ENCODE measurements around the gene DLG3. TPM values are rescaled to one million over a fixed set of nuclear protein-coding genes. Genes with fewer than 3 reads are reported as not detected.

Gene DLG3
- 14.3 and 22.2 TPM in 2 replicates for total RNA-seq

GRCh38 chrX:70444326-70444945 lies at the start of gene DLG3:
DLG3 (plus strand) TSS chrX:70444835; CDS start chrX:70445202, 367 bp downstream.

GRCh38 chrX:70422851-70423341 lies 21.7 kb upstream of the DLG3 start, which contains the start of gene GDPD2:
GDPD2 (plus strand) TSS chrX:70423314; CDS start chrX:70424985, 1,671 bp downstream.

Other genes with a start within 250 kb of the DLG3 start
- not detected in 2 replicates for gene AWAT1, start 210.2 kb upstream of the DLG3 start, total RNA-seq
- 0.07 and 0.13 TPM in 2 replicates for gene P2RY4, start 184.6 kb upstream of the DLG3 start, total RNA-seq
- gene ARR3, start 176.5 kb upstream of the DLG3 start, total RNA-seq: not detected in 2 replicates
- gene RAB41, start 162.7 kb upstream of the DLG3 start, total RNA-seq: not detected in 2 replicates
- gene PDZD11, start 154.9 kb upstream of the DLG3 start, total RNA-seq: 33.3 and 42.8 TPM in 2 replicates
- 2.2 and 4.7 TPM in 2 replicates for gene KIF4A, start 154.7 kb upstream of the DLG3 start, total RNA-seq
- gene GDPD2, start 21.5 kb upstream of the DLG3 start, total RNA-seq: not detected in 2 replicates

Measured in smooth muscle cell of the pulmonary artery (primary cell).